Measurements from ENCODE around the gene MRPL39. TPM values are rescaled to one million over a fixed set of nuclear protein-coding genes. Genes with fewer than 3 reads are reported as not detected.

Gene MRPL39
- total RNA-seq, 2 donors from 2014 or later: 43.2 to 46.3 TPM

GRCh38 chr21:25584833-25585676 is 22.2 kb downstream of the MRPL39 start:
- no peak overlapping the region for H3K4me3 ChIP-seq (ENCODE audit: low read length)
- no peaks in the 10 kb centered on the region for H3K9me3 ChIP-seq (ENCODE audit: control insufficient read depth, low read length)
- Mint-ChIP-seq H3K9me3 (no peaks in the 10 kb centered on the region), H3K27me3 (ENCODE audit: insufficient read depth) (no peaks in the 10 kb centered on the region), H3K4me3 (no peak overlapping the region), H3K36me3 (ENCODE audit: low read depth) (peaks cover 33% of the 10 kb centered on the region), H3K27ac (no peak overlapping the region), H3K4me1 (no peaks in the 10 kb centered on the region)
- WGBS, 2 experiments (ENCODE audit: insufficient coverage in 1 of 2, insufficient read length in 1 of 2): 92 to 100% methylated on average over 5 to 7 of the region's 7 CpGs
- H3K9ac ChIP-seq (ENCODE audit: extremely low read depth, low read length, poor library complexity, severe bottlenecking): no peak overlapping the region
- DNase-seq: no peak
- H3K27ac ChIP-seq (ENCODE audit: low read depth, low read length): no peak overlapping the region
- no peaks in the 10 kb centered on the region for H3K4me1 ChIP-seq (ENCODE audit: control insufficient read depth, insufficient read depth, low read length)
- no peaks in the 10 kb centered on the region for H3K27me3 ChIP-seq (ENCODE audit: control insufficient read depth, insufficient read depth, low read length, poor library complexity, severe bottlenecking)
- no peak for TF ChIP-seq CTCF (conservative IDR thresholded peaks at IDR 0.05)
- peaks cover 39% of the 10 kb centered on the region for H3K36me3 ChIP-seq (ENCODE audit: control insufficient read depth, insufficient read depth, low read length)

GRCh38 chr21:25583370-25584130 is 23.7 kb downstream of the MRPL39 start:
- Histone ChIP-seq H3K9me3 (ENCODE audit: control insufficient read depth, low read length) (no peaks in the 10 kb centered on the region), H3K27me3 (ENCODE audit: control insufficient read depth, insufficient read depth, low read length, poor library complexity, severe bottlenecking) (no peaks in the 10 kb centered on the region), H3K4me3 (ENCODE audit: low read length) (no peak overlapping the region), H3K4me1 (ENCODE audit: control insufficient read depth, insufficient read depth, low read length) (no peaks in the 10 kb centered on the region), H3K9ac (ENCODE audit: extremely low read depth, low read length, poor library complexity, severe bottlenecking) (no peak overlapping the region), H3K36me3 (ENCODE audit: control insufficient read depth, insufficient read depth, low read length) (peaks cover 30% of the 10 kb centered on the region), H3K27ac (ENCODE audit: low read depth, low read length) (no peak overlapping the region)
- Mint-ChIP-seq H3K9me3 (no peaks in the 10 kb centered on the region), H3K27ac (no peak overlapping the region), H3K4me3 (no peak overlapping the region), H3K27me3 (ENCODE audit: insufficient read depth) (no peaks in the 10 kb centered on the region), H3K36me3 (ENCODE audit: low read depth) (peaks cover 25% of the 10 kb centered on the region), H3K4me1 (no peaks in the 10 kb centered on the region)
- whole genome bisulfite sequencing, 2 experiments (ENCODE audit: insufficient coverage in 1 of 2, insufficient read length in 1 of 2): 90% methylated on average over 2 to 5 of the region's 5 CpGs
- DNase-seq: no peak
- no peak for TF ChIP-seq CTCF (conservative IDR thresholded peaks at IDR 0.05)

GRCh38 chr21:25582888-25583287 is 24.4 kb downstream of the MRPL39 start:
- Mint-ChIP-seq H3K4me1 (no peaks in the 10 kb centered on the region), H3K27me3 (ENCODE audit: insufficient read depth) (no peaks in the 10 kb centered on the region), H3K36me3 (ENCODE audit: low read depth) (peaks cover 23% of the 10 kb centered on the region), H3K27ac (no peak overlapping the region), H3K9me3 (no peaks in the 10 kb centered on the region), H3K4me3 (no peak overlapping the region)
- H3K4me1 ChIP-seq (ENCODE audit: control insufficient read depth, insufficient read depth, low read length): no peaks in the 10 kb centered on the region
- H3K36me3 ChIP-seq (ENCODE audit: control insufficient read depth, insufficient read depth, low read length): peaks cover 25% of the 10 kb centered on the region
- DNase-seq: no peak
- no peak overlapping the region for H3K9ac ChIP-seq (ENCODE audit: extremely low read depth, low read length, poor library complexity, severe bottlenecking)
- H3K4me3 ChIP-seq (ENCODE audit: low read length): no peak overlapping the region
- H3K27ac ChIP-seq (ENCODE audit: low read depth, low read length): no peak overlapping the region
- TF ChIP-seq CTCF (conservative IDR thresholded peaks at IDR 0.05): no peak
- H3K27me3 ChIP-seq (ENCODE audit: control insufficient read depth, insufficient read depth, low read length, poor library complexity, severe bottlenecking): no peaks in the 10 kb centered on the region
- 86 to 98% methylated on average over 5 of the region's 5 CpGs for WGBS, 2 experiments (ENCODE audit: insufficient coverage in 1 of 2, insufficient read length in 1 of 2)
- H3K9me3 ChIP-seq (ENCODE audit: control insufficient read depth, low read length): no peaks in the 10 kb centered on the region
